ENCODE results near the gene LHFPL3. TPM values are rescaled to one million over a fixed set of nuclear protein-coding genes. Genes with fewer than 3 reads are reported as not detected.

LHFPL3 gene
- total RNA-seq, 2 experiments from 2014 or later = not detected

GRCh38 chr7:104664648-104665047 is 336.2 kb downstream of the LHFPL3 start:
- ChIA-PET POLR2A (no interaction called here), CTCF (ENCODE audit: unreplicated experiment) (no interaction called here)
- BruUV-seq (replicated peaks) = no TSS peak
- no peak overlapping the region for H2AFZ ChIP-seq (ENCODE audit: low read length)
- H3K79me2 ChIP-seq (ENCODE audit: insufficient read depth, low read depth, low read length) = no peaks in the 10 kb centered on the region
- no peaks in the 10 kb centered on the region for H4K20me1 ChIP-seq (ENCODE audit: insufficient read depth, low read length)
- DNase-seq (ENCODE audit: low spot score) = no peak
- no peaks in the 10 kb centered on the region for H3K4me1 ChIP-seq (ENCODE audit: insufficient read depth, low read length, poor library complexity, severe bottlenecking)
- TF ChIP-seq EZH2phosphoT487 (IDR thresholded peaks at IDR 0.05; ENCODE audit: borderline replicate concordance, low read depth, low read length) (no peak), CTCF (conservative IDR thresholded peaks at IDR 0.05; ENCODE audit: low read length) (no peak)
- H3K4me2 ChIP-seq (ENCODE audit: low read length) = no peak overlapping the region
- no peak overlapping the region for H3K27ac ChIP-seq (ENCODE audit: low read depth, low read length, poor library complexity, severe bottlenecking)
- no peaks in the 10 kb centered on the region for H3K9me3 ChIP-seq (ENCODE audit: low read length)
- no peak overlapping the region for H3K4me3 ChIP-seq (ENCODE audit: low read depth, low read length, poor library complexity, severe bottlenecking)
- H3K9me2 ChIP-seq (ENCODE audit: insufficient read depth, low read length) = no peaks in the 10 kb centered on the region
- H3K36me3 ChIP-seq (ENCODE audit: insufficient read depth, low read length) = no peaks in the 10 kb centered on the region
- intact Hi-C loops (cut with micrococcal nuclease; ENCODE audit: unreplicated experiment) = no loop called here

- H3K4me3 ChIP-seq (ENCODE audit: low read depth, low read length, poor library complexity, severe bottlenecking) = no peak overlapping the region
- H3K9me3 ChIP-seq (ENCODE audit: low read length) = no peaks in the 10 kb centered on the region
- H3K4me2 ChIP-seq (ENCODE audit: low read length) = no peak overlapping the region
- H3K79me2 ChIP-seq (ENCODE audit: insufficient read depth, low read depth, low read length) = no peaks in the 10 kb centered on the region
- TF ChIP-seq EZH2phosphoT487 (IDR thresholded peaks at IDR 0.05; ENCODE audit: borderline replicate concordance, low read depth, low read length) (no peak), CTCF (conservative IDR thresholded peaks at IDR 0.05; ENCODE audit: low read length) (no peak)
- no peak overlapping the region for H3K27ac ChIP-seq (ENCODE audit: low read depth, low read length, poor library complexity, severe bottlenecking)
- H3K9me2 ChIP-seq (ENCODE audit: insufficient read depth, low read length) = no peaks in the 10 kb centered on the region
- no peak for DNase-seq (ENCODE audit: low spot score)
- no peaks in the 10 kb centered on the region for H3K4me1 ChIP-seq (ENCODE audit: insufficient read depth, low read length, poor library complexity, severe bottlenecking)
- H3K36me3 ChIP-seq (ENCODE audit: insufficient read depth, low read length) = no peaks in the 10 kb centered on the region
- intact Hi-C loops (cut with micrococcal nuclease; ENCODE audit: unreplicated experiment) = no loop called here
- ChIA-PET POLR2A (no interaction called here), CTCF (ENCODE audit: unreplicated experiment) (no interaction called here)
- H4K20me1 ChIP-seq (ENCODE audit: insufficient read depth, low read length) = no peaks in the 10 kb centered on the region
- BruUV-seq (replicated peaks) = no TSS peak
- H2AFZ ChIP-seq (ENCODE audit: low read length) = no peak overlapping the region
Measured at GRCh38 chr7:104677587-104677986, 349.2 kb downstream of the LHFPL3 start.

- CTCF ChIA-PET (ENCODE audit: unreplicated experiment) = no interaction called here
- POLR2A ChIA-PET = no interaction called here
- BruUV-seq (replicated peaks) = no TSS peak
- intact Hi-C loops (cut with micrococcal nuclease; ENCODE audit: unreplicated experiment) = no loop called here
- H3K4me3 ChIP-seq (ENCODE audit: low read depth, low read length, poor library complexity, severe bottlenecking) = no peak overlapping the region
- no peak overlapping the region for H3K4me2 ChIP-seq (ENCODE audit: low read length)
- no peaks in the 10 kb centered on the region for H3K79me2 ChIP-seq (ENCODE audit: insufficient read depth, low read depth, low read length)
- no peak overlapping the region for H3K27ac ChIP-seq (ENCODE audit: low read depth, low read length, poor library complexity, severe bottlenecking)
- no peaks in the 10 kb centered on the region for H3K36me3 ChIP-seq (ENCODE audit: insufficient read depth, low read length)
- H2AFZ ChIP-seq (ENCODE audit: low read length) = no peak overlapping the region
- no peaks in the 10 kb centered on the region for H4K20me1 ChIP-seq (ENCODE audit: insufficient read depth, low read length)
- H3K4me1 ChIP-seq (ENCODE audit: insufficient read depth, low read length, poor library complexity, severe bottlenecking) = no peaks in the 10 kb centered on the region
- no peak for DNase-seq (ENCODE audit: low spot score)
- TF ChIP-seq EZH2phosphoT487 (IDR thresholded peaks at IDR 0.05; ENCODE audit: borderline replicate concordance, low read depth, low read length) (no peak), CTCF (conservative IDR thresholded peaks at IDR 0.05; ENCODE audit: low read length) (no peak)
- no peaks in the 10 kb centered on the region for H3K9me3 ChIP-seq (ENCODE audit: low read length)
- no peaks in the 10 kb centered on the region for H3K9me2 ChIP-seq (ENCODE audit: insufficient read depth, low read length)
Measured at GRCh38 chr7:104679085-104679484, 350.7 kb downstream of the LHFPL3 start.

Data from OCI-LY7 (cell line).